GM18868 (cell line): ENCODE measurements around the gene PACSIN2.
"Not testable (repeated sequence)": the region's sequence is repeated elsewhere in the genome, so short reads cannot be mapped to it uniquely, and the experiment has no call there.

ENCODE experiments used
- ATAC-seq: cut with Tn5 transposase; IDR thresholded peaks from one replicate; pipeline ENCODE4 v1.9.1; 2021; ENCODE audit warnings: mild to moderate bottlenecking, moderate library complexity; ENCODE audit not compliant: unreplicated experiment

The PACSIN2 gene

DNA sequence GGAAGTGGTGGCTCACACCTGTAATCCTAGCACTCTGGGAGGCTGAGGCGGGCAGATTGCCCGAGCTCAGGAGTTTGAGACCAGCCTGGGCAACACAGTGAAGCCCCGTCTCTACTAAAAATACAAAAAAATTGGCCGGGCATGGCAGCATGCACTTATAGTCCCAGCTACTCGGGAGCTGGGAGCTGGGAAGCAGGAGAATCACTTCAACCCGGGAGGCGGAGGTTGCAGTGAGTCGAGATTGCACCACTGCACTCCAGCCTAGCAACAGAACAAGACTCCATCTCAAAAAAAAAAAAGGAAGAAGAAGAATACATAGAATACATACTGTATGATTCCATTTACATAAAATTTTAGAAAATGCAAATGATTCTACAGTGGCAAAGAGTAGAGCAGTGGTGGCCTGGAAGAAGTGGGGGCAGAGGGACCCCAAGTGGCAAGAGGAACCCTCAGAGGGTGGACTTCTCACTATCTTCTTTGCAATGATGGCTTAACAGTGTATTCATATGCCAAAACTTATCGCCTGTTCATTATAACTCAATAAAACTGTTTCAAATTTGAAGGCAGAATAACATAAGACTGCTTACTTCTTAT, 22.0 kb downstream of the PACSIN2 start:
- ATAC-seq = no peak

DNA sequence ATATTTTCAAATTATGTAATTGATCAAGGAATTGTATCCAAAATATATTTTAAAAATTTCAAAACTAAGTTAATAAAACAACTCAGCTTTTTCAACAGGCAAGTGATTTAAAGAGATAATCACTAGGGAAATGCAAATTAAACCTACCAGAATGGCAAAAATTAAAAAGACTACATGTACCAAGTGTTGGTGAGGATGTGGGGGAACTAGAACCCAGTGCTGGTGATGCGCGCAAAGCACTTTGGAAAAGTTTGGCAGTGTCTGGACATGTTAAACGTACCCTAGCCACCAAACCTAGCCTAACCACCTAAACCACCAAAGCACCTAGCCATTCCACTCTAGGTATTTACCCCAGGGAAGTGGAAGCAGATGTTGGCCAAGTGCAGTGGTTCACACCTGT, 22.9 kb downstream of the PACSIN2 start:
- no peak for ATAC-seq

DNA sequence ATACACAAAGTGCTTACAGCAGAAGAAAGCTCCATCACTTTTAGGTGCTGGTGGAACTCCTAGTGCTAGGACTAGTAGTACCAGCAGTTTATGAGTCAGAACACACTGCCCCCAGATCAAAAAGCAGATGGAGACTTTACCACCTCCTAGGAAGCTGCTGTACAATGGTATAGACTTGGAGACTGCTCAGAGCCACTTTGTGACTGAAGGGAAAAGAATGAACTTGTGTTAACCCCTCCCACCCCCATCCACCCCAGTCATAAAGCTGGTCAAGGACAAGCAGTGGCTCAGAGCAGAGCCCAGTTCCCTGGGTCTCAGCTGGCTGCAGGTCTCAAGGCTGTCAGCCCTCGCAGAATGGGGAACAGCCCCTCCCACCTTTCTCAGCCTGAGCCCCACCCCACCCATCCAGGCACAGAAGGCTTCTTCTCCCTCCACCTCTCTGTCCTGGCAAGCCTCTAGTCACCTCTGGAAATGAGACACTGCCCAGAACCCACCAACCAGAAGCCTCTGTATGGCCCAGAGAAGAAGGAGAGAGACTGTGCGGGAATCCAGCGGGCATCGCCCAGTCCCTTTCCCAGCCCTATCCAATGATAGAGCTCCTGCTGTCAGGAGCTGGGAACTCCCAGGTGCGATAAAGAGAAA, 23.8 kb downstream of the PACSIN2 start:
- ATAC-seq = no peak

DNA sequence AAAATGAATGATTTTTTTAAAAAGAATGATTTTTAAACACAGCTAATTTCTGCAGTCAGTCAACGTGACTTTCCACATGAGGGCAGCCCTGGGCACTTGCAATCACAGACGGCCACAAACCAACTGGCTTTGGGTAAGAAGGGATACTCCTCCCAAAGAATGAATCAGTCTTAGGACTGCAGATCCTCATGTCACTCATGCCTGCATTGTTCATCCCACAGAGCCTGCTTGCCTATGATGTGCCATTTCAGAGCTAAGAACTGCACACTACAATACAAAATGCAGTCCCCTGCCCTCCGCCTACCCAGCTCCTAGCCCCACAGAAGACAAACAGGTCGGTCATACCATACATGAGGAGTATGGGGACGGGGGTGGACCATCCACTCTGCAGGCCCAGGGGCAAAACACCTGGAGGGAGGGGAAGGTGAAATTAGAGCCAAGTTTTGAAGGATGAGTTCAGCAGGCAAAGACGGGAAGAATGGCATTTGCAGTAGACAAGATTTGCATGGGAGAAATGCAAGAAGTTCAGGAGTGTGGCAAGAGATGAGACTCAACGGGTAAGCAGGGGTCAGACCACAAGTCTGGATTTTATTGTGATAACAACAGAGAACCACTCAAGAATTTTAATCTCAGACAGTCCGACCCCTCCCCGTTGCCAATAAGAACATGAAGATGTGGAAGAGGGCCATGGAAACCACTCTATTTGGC, 24.7 kb downstream of the PACSIN2 start:
- ATAC-seq = no peak

DNA sequence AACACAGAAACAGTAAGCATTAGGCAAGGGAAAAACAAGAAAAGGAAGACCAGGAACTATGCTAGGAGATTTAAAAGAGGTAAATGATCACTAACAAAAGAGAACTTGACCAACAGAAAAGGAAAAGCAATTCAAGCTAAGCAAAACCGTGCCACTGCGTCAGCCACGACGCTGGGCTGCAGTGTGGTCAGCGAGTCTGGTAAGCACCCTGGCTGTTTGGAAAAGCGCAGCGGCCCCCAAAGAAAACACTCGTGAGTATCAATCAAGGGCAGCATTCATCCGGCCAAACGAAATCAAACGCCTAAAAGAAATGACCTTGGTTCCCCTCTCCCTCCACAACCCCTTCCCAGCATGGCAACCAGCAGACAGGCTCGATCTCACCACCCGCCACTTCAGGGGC, 28.8 kb downstream of the PACSIN2 start:
- no peak for ATAC-seq

DNA sequence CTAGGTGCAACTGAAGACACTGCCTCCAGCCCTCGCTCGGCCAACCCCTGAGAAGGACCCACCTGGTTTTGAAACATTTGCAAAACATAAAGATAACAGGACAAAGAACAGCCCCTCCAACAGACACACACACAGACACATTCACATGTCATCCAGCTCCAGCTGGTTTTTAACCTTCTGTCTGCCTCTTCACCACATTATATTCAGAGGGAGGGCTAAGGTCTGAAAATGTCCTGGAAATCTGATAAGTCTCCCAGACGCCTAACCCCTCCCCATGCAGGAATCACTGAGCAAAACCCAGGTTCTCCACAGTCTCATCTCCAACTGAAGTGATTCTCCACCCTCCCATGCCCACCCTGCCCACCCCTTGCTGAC, 29.4 kb downstream of the PACSIN2 start:
- no peak for ATAC-seq

DNA sequence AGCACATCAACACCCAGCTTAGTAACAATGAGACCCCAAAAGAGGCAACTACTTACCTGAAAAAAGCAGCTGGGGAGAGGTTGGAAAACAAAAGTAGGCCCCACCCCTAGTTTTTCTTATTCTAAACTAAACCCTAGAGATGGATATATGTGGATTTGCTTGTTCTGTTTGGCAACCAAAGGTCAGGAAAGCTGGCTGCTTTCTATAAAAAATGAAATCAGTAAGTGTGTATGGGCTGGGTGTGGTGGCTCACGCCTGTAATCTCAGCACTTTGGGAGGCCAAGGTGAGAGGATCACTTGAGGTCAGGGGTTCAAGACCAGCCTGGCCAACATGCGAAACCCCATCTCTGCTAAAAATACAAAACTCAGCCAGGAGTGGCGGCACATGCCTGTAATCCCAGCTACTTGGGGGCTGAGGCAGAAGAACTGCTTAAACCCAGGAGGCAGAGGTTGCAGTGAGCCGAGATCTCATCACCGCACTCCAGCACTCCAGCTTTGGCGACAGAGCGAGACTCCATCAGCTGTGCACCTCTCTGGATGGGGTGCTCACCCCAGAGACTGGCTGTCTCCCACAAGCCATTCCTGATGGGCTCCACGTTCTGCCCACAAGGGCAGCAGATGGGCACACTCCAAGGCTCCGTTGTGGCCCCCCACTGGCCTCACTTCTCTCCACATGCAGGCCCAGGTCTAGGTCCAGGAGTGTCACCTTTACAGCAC, 30.0 kb downstream of the PACSIN2 start:
- no peak for ATAC-seq

DNA sequence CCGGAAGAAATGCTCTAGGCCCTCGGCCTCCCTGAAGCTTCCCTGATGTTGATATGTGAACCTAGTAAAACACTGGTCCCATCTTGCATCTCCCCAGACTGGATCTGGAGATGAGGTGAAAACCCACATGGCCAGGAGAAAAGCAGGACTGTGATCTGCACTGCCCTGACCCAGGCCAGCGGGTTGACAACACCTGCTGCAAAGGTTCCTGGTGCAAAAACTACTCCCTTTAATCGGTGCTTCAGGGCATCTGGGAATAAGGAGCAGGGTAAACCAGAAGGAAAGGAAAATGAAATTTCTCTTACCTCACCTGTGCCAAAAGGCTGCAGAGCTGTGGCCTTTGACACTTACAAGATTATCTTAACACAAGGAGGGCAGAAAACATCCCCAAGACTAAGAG, 30.6 kb downstream of the PACSIN2 start:
- no peak for ATAC-seq

DNA sequence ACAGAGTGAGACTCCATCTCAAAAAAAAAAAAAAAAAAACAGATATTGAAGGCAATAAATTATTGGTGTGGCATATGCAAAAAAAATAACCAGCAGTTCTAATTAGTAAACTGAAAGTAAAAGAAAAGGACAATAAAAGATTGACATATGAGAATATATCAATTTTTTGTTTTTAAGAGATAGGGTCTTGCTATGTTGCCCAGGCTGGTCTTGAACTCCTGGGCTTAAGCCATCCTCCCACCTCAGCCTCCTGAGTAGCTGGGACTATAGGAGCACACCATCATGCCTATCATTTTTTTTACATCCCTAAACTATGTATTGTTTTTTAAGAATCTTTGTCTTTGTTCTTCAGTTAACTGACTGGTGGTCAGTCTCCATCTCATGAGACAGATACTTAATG, 31.5 kb downstream of the PACSIN2 start:
- no peak for ATAC-seq

DNA sequence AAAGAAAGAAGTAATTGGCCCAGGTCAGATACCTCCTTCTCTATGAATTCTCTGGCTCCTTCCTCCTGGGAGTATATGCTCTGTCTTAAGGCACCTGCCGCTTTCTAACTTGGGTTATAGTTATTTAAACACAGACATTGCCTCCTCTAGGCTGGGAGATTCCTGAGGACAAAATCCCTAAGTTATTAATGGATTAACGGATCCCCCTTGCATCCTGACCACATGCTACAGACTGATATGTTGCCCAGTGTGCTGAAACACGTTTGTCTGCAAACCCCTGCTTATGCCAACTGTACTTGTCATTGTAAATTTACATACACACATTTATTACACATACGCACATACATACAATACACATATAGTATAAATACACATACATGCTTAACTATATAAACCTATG, 35.3 kb downstream of the PACSIN2 start:
- no peak for ATAC-seq

DNA sequence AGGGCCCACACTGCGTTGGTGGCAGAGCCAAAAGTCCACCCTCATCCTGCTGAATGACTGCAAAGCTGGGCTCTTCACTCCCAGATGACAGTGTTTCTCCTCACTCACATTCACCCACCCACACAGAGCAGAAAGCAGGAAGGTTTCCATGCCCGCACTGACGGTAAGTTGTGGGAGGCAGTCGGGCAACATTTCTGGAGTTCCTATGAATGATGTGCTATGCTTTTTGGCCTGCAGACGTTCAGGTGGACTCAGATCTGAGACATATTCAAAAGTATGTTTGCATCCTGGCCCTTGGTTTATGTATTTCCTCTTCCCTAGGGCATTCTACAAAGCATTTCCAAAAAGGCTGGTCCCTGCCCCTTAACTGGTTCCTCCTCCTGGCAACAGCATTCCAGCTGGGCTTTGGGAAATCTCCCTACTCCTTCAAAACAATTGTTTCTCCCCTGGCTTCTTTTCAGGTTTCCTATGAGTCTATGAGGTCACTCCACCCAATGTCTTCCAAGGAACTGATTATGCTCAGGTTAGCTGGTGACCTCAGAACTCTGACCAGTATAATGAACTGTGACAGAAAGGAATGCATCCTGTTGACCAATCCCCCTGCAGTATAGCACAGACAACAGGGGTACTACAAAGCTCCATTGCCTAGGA, 36.4 kb downstream of the PACSIN2 start:
- ATAC-seq = no peak

DNA sequence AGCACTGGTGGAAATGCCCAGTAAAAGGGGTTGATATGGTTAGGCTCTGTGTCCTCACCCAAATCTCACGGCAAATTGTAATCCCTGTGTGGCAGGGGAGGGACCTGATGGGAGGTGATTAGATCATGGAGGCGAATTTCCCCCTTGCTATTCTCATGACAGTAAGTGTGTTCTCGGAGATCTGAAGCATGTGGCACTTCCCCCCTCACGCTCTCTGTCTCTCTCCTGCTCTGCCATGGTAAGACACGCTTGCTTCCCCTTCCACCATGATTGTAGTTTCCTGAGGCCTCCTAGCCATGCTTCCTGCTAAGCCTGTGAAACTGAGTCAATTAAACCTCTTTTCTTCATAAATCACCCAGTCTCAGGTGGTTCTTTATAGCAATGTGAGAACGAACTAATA, 37.4 kb downstream of the PACSIN2 start:
- ATAC-seq = no peak

DNA sequence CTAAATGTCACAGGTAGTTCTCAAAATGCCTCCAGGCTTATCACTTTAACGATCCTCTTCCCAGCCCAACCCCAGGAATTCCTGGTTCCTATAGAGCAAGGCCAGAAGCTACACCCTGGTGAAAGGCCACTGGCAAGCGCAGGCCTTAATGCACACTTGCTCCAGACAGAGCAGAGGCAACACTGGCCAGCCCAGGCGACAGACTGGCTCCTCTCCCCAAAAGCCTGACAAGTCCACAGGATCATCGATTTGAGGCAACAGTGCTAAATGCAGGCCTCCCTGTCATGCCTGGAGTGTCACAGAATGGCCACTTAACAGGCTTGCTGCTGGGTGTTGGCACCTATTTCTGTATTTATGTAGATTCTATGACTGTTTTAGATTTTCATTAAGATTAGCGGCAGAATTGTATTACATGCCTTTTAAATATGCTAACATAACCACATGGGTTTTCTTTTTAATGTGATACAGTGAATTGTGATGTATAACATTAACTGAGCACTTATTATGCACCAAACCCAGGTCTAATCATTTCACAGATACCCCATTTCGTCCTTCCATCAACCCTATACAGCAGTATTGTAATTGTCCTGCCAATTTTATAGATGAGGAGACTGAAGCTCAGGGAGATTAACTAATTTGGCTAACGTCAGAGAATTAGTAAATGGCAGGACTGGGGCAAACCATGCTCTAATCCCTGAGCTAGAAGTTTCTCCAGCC, 38.6 kb downstream of the PACSIN2 start:
- ATAC-seq = no peak

DNA sequence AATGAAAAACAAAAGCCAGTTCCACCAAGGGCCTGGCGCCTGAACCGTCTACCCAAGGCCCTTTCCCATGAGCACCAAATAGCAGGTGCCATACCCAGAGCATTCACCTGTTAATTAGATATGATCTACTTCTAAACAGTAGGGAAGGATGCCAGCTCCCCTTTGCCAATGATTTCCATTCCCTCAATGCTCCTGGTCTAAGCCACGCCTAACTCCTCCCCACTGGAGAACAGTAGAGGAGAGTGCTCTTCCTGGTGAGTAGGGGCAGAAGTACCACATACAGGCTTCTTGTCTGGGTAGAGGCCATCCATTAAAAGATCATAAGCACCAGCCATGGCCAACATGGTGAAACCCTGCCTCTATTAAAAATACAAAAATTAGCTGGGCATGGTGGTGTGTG, 40.7 kb downstream of the PACSIN2 start:
- no peak for ATAC-seq

DNA sequence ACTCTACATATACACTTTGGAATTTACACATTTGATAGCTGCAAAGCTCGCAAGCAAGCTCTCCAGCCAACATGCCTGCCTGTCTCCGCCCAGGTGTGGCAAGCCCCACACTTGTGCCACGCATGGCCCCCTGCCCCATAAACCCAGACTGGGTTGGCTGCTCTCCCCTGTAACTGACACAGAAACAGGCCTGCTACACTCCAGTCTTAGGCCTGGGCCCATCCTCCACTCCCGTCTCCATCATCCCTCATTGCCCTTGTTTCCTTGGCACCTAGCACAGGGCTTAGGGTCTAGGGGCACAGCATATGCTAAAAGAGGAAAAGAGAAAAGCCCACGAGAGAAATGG, 41.4 kb downstream of the PACSIN2 start:
- ATAC-seq = no peak

DNA sequence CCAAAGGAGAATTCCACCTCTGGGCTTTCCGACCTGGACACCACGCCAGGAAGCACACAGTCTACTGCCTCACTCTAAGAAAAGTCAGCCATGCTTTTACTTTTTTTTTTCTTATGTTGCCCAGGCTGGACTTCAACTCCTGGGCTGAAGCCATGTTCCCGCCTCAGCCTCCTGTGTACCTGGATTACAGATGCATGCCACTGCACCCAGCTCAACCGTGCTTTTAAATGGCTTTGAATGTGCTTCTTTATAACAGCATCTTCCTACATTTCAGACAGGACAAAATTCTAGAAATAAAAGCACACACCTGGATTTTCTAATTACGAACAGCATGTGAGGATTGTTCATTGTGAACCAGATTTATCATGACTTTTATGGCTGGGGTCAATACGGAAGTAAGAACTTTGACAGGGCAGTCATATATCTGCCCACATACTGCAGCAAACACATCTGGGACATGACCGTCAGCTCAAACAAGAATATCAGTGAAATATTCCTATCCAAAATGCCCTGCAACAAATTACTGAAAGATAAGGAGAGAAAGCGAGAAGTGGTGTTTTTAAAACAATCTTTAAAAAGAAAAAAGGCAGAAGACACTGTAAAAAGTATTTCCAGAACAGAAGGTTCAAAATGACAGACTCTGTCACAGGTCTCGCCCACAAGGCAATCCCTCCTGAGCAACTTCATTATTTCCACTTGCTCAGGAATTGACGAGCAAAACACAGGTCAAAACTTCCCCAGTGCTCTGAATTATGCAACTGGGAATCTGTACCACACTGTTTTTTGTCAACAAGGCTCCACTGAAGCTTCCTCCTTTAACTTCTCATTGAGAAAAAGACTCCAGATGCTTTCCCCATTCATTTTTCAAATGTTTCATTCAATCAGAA, 42.1 kb downstream of the PACSIN2 start:
- no peak for ATAC-seq

DNA sequence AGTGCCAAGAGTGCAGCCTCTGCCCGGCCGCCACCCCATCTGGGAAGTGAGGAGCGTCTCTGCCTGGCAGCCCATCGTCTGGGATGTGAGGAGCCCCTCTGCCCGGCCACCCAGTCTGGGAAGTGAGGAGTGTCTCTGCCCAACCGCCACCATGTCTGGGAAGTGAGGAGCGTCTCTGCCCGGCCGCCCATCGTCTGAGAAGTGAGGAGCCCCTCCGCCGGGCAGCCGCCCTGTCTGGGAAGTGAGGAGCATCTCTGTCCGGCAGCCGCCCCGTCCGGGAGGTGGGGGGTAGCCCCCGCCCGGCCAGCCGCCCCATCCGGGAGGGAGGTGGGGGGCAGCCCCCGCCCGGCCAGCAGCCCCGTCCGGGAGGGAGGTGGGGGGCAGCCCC, 43.5 kb downstream of the PACSIN2 start:
- ATAC-seq = not testable (repeated sequence)

DNA sequence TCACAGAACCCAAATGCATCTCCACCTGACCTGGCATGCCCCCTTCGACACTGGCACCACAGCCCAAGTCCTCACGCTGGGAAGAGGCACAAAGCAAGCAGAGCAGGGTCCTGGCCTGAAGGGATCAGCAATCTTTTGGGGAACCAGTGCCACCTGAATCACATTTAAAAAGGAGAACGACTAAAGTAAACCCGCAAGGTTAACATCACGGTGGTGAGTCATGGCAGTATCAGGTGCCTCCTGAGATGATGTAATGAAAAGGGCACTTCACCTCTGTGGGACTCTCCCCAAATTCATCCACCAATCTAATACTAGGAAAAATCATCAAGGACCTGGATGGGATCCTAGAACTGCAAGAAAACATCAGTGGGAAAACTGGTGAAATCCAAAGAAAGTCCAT, 44.9 kb downstream of the PACSIN2 start:
- no peak for ATAC-seq

DNA sequence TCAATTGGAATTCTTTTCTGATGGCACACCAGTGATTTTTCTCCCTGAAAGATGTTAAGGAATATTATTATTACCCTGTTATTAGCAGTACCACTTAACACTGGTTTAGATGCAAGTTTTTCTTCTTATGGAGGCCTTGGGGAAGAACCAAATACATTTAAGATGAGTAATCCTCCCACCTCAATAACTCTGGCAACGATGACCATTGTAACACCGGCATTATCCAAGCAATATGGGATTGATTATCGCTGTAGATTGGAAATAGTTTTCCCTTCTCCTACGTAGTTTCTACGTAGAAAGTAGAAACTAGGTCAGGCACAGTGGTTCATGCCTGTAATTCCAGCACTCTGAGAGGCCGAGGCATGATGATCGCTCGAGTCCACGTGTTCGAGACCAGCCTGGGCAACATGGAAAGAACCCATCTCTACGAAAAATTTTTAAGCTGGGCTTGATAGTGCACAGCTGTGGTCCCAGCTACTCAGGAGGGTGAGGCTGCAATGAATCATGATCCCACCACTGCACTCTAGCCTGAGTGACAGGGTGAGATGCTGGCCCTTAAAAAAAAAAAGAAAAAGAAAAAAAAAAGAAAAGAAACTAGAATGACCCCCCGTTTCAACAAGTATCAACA, 45.5 kb downstream of the PACSIN2 start:
- no peak for ATAC-seq
